GDM1 (cell line): ENCODE data around the gene C6orf47.

Source experiments
- DNase-seq: peaks from one replicate; lab custom pipeline; 2025; lab: John Stamatoyannopoulos, UW

The C6orf47 gene

DNA sequence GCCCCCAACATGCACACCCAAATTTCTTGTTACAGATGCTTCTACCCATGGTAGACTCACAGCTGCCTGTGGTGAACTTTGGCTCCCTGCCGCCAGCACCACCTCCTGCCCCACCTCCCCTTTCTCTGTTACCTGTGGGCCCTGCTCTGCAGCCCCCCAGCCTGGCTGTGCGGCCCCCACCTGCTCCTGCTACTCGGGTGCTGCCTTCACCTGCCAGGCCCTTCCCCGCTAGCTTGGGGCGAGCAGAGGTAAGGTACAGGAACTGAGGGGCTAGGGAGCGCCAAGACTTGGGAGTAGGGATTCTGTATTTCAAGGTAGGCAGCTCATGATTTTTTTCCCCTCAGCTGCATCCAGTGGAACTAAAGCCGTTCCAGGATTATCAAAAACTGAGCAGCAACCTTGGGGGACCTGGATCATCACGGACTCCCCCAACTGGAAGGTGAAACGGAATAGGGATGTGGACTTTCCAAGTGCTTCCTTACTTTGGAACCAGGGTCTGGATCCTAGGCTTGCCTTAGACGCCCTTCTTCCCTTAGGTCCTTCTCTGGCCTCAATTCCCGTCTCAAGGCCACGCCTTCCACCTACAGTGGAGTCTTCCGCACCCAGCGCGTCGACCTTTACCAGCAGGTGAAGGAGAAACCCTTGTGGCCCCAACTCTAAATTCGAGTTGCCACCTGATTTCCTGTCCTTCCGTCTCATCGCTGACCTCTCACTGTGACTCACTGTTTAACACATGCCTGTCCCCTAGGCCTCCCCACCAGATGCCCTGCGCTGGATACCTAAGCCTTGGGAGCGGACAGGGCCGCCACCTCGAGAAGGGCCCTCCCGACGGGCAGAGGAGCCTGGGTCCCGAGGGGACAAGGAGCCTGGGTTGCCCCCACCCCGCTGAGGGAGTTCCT lies 23.6 kb downstream of the C6orf47 start:
- no peak for DNase-seq

DNA sequence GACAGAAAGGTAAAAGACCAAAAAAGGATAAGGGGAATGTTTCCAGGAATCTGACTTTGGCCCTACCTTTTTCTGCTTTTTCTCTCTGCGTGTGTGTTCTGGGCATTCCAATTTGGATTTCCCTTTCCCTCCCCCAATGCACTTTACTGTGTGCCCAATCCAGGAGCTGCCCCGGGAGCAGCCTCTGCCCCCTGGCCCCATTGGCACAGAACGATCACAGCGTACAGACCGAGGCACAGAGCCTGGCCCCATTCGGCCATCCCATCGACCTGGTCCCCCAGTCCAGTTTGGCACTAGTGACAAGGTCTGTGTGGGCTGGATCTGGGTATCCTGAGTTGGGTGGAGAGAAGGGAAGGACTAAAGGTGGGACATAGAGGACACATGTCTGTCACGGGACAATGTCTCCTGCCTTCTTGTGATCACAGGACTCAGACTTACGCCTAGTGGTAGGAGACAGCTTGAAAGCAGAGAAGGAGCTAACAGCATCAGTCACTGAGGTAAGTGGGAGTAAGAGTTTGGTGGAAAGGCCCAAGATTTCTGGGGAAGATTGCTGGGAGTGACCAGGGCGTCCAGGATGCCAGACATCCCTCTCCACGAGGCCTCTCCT lies 25.5 kb downstream of the C6orf47 start:
- DNase-seq = no peak

DNA sequence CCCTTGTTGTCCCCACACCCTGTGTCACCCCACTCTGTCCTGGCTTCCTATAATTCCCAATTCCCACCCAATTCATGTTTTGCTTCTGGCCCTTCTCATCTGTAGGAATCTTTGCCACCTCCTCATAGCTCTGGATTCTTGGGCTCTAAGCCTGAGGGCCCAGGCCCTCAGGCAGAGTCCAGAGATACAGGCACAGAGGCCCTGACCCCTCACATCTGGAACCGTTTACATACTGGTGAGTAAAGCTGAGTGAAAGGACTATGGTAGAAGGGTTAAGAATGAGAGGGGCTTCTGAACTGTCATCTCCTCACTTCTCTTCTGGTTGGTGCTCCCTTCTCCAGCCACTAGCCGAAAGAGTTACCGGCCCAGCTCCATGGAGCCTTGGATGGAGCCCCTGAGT lies 26.4 kb downstream of the C6orf47 start:
- no peak for DNase-seq

DNA sequence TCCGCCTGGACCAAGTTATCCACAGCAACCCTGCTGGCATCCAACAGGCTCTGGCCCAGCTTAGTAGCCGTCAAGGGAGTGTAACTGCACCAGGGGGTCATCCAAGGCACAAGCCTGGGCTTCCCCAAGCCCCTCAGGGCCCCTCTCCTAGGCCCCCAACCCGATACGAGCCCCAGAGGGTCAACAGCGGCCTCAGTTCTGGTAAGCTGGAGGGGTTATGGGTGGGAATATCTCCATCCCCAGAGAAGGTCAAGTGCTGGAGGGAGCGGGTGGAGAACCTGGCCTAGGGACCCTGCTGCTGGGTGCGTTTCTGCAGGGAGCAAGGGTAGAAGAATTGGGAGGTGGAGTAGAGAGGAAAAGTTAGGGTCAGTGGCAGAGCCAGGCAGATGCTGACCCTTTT lies 27.1 kb downstream of the C6orf47 start:
- no peak for DNase-seq

GRCh38 chr6:31632279-31632946 lies 28.2 kb downstream of the C6orf47 start:
- DNase-seq = no peak

DNA sequence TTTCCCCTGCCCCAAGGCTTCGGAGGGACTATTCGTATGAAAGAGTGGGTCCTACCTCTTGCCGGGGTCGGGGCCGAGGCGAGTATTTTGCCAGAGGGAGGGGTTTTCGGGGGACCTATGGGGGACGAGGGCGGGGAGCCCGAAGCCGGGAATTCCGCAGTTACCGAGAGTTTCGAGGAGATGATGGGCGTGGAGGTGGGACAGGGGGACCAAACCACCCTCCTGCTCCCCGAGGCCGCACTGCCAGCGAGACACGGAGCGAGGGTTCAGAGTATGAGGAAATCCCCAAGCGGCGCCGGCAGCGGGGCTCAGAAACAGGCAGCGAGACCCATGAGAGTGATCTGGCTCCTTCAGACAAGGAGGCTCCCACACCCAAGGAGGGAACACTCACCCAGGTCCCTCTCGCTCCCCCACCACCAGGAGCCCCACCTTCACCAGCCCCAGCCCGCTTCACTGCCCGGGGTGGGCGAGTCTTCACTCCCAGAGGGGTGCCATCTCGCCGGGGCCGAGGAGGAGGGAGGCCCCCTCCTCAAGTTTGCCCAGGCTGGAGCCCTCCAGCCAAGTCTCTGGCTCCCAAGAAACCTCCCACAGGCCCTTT lies 28.8 kb downstream of the C6orf47 start:
- DNase-seq = no peak

- no peak for DNase-seq
Measured at GRCh38 chr6:31631209-31631608, 29.4 kb downstream of the C6orf47 start.

DNA sequence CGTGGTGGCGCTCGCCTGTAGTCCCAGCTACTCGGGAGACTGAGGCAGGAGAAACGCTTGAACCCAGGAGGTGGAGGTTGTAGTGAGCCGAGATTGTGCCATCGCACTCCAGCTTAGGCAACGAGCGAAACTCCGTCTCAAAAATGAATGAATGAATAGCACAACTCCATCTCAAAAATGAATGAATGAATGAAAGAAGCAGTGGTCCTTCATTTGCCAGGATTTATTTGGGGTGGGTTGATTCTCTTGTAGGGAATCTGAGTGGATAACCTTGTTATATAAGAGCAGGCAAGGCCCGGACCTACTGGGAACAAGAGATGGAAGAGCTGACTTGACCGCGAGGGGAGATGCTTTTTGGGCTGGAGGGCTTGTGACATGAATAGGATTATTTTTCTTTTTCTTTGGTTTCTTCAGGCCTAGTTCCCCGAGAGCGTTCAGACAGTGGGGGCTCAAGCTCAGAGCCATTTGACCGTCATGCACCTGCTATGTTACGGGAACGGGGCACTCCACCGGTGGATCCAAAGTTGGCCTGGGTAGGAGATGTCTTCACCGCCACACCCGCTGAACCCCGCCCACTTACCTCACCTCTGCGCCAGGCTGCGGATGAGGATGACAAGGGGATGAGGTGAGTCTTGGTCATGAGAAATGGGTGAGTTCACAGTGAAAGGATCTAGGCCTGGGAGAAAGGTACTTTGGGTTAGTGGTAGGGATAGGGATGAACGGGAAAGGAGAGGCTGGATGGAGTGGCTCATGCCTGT lies 30.2 kb downstream of the C6orf47 start:
- DNase-seq = no peak

DNA sequence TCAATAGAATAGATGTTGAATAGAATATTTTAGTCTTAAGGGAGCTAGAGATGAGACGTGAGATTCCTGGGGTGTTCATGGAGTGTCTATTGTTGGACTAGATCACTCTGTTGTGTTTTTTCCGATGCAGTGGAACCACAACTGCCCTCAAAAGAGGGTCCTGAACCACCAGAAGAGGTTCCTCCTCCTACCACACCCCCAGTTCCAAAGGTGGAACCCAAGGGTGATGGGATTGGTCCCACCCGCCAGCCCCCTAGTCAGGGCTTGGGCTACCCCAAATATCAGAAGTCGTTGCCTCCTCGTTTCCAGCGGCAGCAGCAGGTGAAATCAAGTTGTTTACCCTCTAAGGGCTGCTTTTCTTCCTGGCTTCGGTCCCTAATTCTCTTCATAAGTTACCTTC lies 31.6 kb downstream of the C6orf47 start:
- DNase-seq = no peak

DNA sequence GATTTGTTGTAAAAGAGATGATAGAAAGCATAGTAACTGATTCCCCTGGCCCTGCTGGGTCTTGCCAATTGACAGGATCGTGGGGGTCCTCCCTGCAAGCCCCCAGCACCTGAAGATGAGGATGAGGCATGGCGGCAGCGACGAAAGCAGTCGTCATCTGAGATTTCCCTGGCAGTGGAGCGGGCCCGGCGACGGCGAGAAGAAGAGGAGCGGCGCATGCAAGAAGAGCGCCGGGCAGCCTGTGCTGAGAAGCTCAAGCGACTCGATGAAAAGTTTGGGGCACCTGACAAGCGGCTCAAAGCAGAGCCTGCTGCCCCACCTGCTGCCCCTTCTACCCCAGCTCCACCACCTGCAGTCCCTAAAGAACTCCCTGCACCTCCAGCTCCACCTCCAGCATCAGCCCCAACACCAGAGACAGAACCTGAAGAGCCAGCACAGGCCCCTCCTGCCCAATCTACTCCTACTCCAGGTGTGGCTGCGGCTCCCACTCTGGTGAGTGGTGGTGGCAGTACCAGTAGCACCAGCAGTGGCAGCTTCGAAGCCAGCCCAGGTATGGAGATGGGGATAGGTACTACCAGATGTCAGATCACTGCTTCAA lies 32.8 kb downstream of the C6orf47 start:
- no peak for DNase-seq

- DNase-seq = no peak
Measured at GRCh38 chr6:31626952-31627351, 33.6 kb downstream of the C6orf47 start.

- DNase-seq = no peak
Measured at GRCh38 chr6:31624070-31624469, 36.5 kb downstream of the C6orf47 start.

GRCh38 chr6:31622684-31623091 lies 37.9 kb downstream of the C6orf47 start:
- DNase-seq = no peak

DNA sequence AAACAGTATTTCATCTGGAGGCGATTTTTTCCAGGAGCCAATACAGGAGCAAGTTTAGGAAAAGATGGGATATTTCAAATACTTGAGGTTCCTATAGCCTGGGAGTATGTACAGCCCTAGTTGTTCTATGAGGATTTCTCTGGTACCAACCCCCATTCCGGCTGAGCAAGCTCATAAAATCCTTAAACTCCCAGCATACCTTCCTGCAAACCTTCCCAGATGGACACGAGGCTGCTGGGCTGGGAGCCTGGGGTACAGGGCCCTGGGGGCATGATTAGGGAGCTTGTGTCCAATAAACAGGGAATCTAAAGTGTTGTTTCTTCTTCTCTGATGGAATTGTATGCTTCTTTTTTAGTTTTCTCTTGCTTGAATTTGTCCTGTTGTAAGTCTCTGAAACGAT lies 38.6 kb downstream of the C6orf47 start:
- DNase-seq = no peak

DNA sequence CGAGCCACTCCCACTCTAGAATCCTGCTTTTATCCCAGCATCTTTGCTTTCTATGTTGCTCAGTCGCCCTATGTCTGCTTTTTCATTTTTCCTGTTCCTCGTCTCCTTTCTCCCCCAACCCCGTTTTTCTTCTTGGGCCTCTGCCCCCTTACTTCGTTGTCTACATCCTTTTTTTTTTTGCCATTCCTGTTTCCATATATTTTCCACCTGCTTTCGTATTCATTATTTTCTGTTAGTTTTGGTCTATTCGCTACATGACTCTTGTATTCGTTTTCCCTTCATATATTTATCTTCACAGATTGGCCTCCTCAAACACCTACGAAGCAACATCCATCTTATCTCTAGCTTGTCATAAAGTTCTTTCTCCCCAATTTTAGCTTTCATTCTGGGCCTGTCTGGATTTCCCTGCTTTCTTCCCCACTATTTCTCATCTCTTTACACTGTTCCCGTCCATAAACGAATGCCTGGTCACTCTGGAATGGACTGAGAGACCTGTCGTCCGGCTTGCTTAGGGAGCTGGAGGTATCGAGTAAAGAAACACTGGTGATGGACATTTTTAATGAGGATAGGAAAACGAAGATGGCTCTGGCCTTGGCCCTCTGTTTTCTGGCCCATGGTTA lies 39.1 kb downstream of the C6orf47 start:
- no peak for DNase-seq

DNA sequence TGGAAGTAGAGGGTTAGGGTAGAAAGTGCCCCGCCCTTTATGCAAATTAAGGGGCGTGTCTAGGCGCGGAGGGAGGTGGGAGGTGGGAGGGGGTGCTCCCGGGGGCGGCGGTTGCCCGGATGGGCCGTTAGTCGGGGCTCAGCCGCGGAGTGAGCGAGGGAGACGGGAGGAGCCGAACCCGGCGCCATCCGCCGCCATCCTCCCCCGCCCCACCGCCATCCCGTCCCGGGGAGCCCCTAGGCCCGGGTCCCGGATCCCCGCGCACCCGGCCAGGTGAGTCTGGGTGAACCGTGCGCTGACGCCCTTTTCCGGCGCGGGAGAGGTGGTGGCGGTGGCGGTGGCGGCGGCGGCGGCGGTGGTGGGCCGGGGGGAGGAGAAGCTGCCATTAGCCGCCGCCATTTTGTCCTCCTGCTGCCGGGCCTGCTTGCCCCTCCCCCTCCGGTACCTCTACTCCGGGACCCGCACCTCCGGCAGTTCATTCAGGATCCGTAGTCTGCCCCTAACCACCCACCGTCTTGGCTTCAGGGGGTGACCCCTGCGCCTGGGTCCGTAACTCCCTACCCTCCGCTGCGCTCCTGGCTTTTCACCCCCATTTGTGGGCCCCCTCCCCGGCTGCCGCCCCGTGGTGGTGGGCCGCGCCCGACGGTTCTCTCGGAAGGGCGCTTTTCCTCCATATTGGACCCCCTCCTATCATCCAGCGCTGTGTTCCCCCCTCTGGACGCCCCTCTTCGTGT lies 39.8 kb downstream of the C6orf47 start, which contains the start of gene PRRC2A:
Gene PRRC2A (plus strand): TSS at position 130 of the 734 bp plus-strand sequence. CDS start 2,075 bp downstream, outside the sequence.
- peak; percentile 84 for DNase-seq

- peak; percentile 99 for DNase-seq
Measured at GRCh38 chr6:31619805-31620585, 40.6 kb downstream of the C6orf47 start.

GRCh38 chr6:31617010-31617409 lies 43.6 kb downstream of the C6orf47 start:
- DNase-seq = no peak

DNA sequence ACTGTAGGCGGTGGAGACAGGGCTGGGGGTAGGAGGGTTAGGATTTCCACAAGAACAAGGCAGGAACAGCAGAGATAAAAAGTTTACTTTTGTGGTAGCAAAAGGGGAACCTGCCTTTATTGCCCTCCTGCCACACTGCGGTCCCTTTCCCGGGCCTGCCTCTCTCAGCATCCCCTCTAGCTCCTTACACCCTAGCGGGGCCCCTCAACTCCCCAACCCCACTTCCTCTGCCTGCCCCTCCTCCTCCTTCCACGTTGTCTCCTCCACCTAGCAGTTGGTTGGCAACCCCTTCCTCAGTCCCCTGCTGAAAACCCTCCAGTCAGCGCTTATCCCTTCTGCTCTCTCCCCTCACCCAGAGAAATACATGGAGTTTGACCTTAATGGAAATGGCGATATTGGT lies 44.8 kb downstream of the C6orf47 start:
- peak; percentile 96 for DNase-seq
